HepG2 (cell line): ENCODE results near the gene ALB. TPM values are rescaled to one million over a fixed set of nuclear protein-coding genes. Genes with fewer than 3 reads are reported as not detected.

Source experiments
- HMG20A ChIP-seq: IDR thresholded peaks from 2 replicates; pipeline ENCODE4 v1.6.1; 2016; ENCODE audit warnings: borderline replicate concordance
- JUND ChIP-seq: sonication (generic); formaldehyde crosslinking; IDR thresholded peaks from 2 replicates; pipeline ENCODE4 v1.8.0; 2022; ENCODE audit warnings: mild to moderate bottlenecking, missing genetic modification reagents
- KLF9 ChIP-seq: IDR thresholded peaks from 2 replicates; pipeline ENCODE4 v1.6.1; 2016; ENCODE audit warnings: low read depth
- MEIS1 ChIP-seq: sonication (generic); formaldehyde crosslinking; IDR thresholded peaks from 2 replicates; pipeline ENCODE4 v1.9.0; 2021; ENCODE audit warnings: mild to moderate bottlenecking, missing genetic modification reagents, moderate library complexity, borderline replicate concordance
- NFIC ChIP-seq: IDR thresholded peaks from 2 replicates; pipeline ENCODE4 v1.6.1; 2012; ENCODE audit warnings: mild to moderate bottlenecking, low read length, inconsistent platforms
- POLR2AphosphoS2 ChIP-seq: IDR thresholded peaks from 2 replicates; pipeline ENCODE4 v1.6.1; 2011; ENCODE audit warnings: low read depth, low read length, improper control_type of control experiment
- RBM39 ChIP-seq: fragments of 200-400 bp; formaldehyde crosslinking; IDR thresholded peaks from one replicate; pipeline ENCODE4 v1.6.1; 2018; ENCODE audit warnings: antibody characterized with exemption, mild to moderate bottlenecking, low read depth, low read length; ENCODE audit not compliant: poor library complexity, severe bottlenecking
- RFX5 ChIP-seq: IDR thresholded peaks from 2 replicates; pipeline ENCODE4 v1.6.1; 2011; ENCODE audit warnings: low read depth, low read length, improper control_type of control experiment
- RXRA ChIP-seq: sonication (generic); formaldehyde crosslinking; IDR thresholded peaks from 2 replicates; pipeline ENCODE4 v1.5.1; 2020; ENCODE audit warnings: missing genetic modification reagents
- SP1 ChIP-seq, 2 experiments: fragments of 450-650 bp in 1 of 2; sonication (generic) in 1 of 2; formaldehyde crosslinking in 1 of 2; IDR thresholded peaks; 2 replicates each; pipeline versions ENCODE4 v1.4.0 to v1.6.1; 2016 to 2020; ENCODE audit warnings: missing genetic modification reagents in 1 of 2
- U2AF2 ChIP-seq: fragments of 200-400 bp; formaldehyde crosslinking; IDR thresholded peaks from 2 replicates; pipeline ENCODE4 v1.6.1; 2017; ENCODE audit warnings: low read depth, mild to moderate bottlenecking, low read length
- ZBTB7A ChIP-seq: sonication (generic); formaldehyde crosslinking; IDR thresholded peaks from 2 replicates; pipeline ENCODE4 v1.8.0; 2022; ENCODE audit warnings: mild to moderate bottlenecking, missing genetic modification reagents
- ZFAT ChIP-seq: sonication (generic); formaldehyde crosslinking; conservative IDR thresholded peaks from 2 replicates; pipeline ENCODE4 v1.8.1; 2023; ENCODE audit warnings: missing genetic modification reagents, inconsistent platforms
- ZNF282 ChIP-seq: fragments of 450-650 bp; IDR thresholded peaks from 2 replicates; pipeline ENCODE4 v1.6.1; 2018; ENCODE audit not compliant: partially characterized antibody
- ZNF652 ChIP-seq: IDR thresholded peaks from 2 replicates; pipeline ENCODE4 v1.6.1; 2016; ENCODE audit warnings: low read depth, borderline replicate concordance
- ZNF772 ChIP-seq: sonication (generic); formaldehyde crosslinking; IDR thresholded peaks from 2 replicates; pipeline ENCODE4 v1.5.0; 2020; ENCODE audit warnings: mild to moderate bottlenecking, missing genetic modification reagents
- ZNF782 ChIP-seq: sonication (generic); formaldehyde crosslinking; IDR thresholded peaks from 2 replicates; pipeline ENCODE4 v1.4.0; 2020; ENCODE audit warnings: missing genetic modification reagents, mild to moderate bottlenecking, borderline replicate concordance
- polyA plus RNA-seq, 8 experiments: library from polyadenylated mRNA; depleted of rRNA in 3 of 8; stranded (reverse) in 7 of 8; unstranded in 1 of 8; fragments of >200 nt; fragmentation: Illumina TruSeq in 4 of 8; extraction: Trizol in 4 of 8; gene quantifications; 2 replicates each; pipeline versions ENCODE4 v1.2.1 to v1.2.3, GENCODE V29; 2011 to 2016; ENCODE audit warnings: low read depth in 4 of 8, missing spikeins in 1 of 8, mixed read lengths in 1 of 8; ENCODE audit not compliant: insufficient read depth in 1 of 8
- total RNA-seq, 5 experiments: library from RNA; depleted of rRNA; stranded (reverse); fragments of >200 nt; fragmentation: Illumina TruSeq; extraction: Trizol; gene quantifications; 2 replicates each; pipeline ENCODE4 v1.2.3, GENCODE V29; 2016; ENCODE audit warnings: low read depth in 1 of 5
- TF ChIP-seq, protein P1 (sequence below): sonication (generic); formaldehyde crosslinking; IDR thresholded peaks from 2 replicates; pipeline ENCODE4 v1.4.0; 2020; ENCODE audit warnings: missing genetic modification reagents, borderline replicate concordance
- TF ChIP-seq, protein P2 (sequence below): sonication (generic); formaldehyde crosslinking; IDR thresholded peaks from 2 replicates; pipeline ENCODE4 v1.4.0; 2020; ENCODE audit warnings: missing genetic modification reagents
- TF ChIP-seq, protein P3 (sequence below): IDR thresholded peaks from 2 replicates; pipeline ENCODE4 v1.6.1; 2016; ENCODE audit warnings: mild to moderate bottlenecking, missing biosample characterization, missing genetic modification reagents
- TF ChIP-seq, protein P4 (sequence below): sonication (generic); formaldehyde crosslinking; IDR thresholded peaks from 2 replicates; pipeline ENCODE4 v1.5.0; 2020; ENCODE audit warnings: mild to moderate bottlenecking, missing genetic modification reagents
- TF ChIP-seq, protein P5 (sequence below): sonication (generic); formaldehyde crosslinking; IDR thresholded peaks from 2 replicates; pipeline ENCODE4 v1.4.0; 2020; ENCODE audit warnings: mild to moderate bottlenecking, missing genetic modification reagents

ALB gene
- total and polyA plus RNA-seq, 2 of the 13 experiments (the other 11 are each of a cell fraction or from before 2014, with no cell fraction given) = 22,259 to 22,625 TPM

DNA sequence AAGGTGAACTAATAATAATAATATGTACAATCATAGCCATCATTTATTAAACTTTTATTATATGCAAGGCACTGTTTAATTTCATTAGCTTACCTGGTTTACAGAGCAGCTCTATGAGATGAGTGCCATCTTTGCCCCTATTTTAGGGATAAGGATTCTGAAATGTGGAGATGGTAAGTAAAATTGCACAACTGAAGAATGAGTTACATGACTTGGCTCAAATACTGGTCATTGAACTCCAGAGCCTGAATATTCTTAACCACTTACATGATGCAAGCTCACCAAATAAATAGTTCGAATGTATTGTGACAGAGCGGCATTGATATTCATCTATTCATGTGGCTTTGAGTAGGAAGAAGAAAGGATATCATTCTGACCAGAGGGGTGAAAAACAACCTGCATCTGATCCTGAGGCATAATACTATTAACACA lies 11.7 kb downstream of the ALB start (continued):
- TF ChIP-seq, protein P1, sequence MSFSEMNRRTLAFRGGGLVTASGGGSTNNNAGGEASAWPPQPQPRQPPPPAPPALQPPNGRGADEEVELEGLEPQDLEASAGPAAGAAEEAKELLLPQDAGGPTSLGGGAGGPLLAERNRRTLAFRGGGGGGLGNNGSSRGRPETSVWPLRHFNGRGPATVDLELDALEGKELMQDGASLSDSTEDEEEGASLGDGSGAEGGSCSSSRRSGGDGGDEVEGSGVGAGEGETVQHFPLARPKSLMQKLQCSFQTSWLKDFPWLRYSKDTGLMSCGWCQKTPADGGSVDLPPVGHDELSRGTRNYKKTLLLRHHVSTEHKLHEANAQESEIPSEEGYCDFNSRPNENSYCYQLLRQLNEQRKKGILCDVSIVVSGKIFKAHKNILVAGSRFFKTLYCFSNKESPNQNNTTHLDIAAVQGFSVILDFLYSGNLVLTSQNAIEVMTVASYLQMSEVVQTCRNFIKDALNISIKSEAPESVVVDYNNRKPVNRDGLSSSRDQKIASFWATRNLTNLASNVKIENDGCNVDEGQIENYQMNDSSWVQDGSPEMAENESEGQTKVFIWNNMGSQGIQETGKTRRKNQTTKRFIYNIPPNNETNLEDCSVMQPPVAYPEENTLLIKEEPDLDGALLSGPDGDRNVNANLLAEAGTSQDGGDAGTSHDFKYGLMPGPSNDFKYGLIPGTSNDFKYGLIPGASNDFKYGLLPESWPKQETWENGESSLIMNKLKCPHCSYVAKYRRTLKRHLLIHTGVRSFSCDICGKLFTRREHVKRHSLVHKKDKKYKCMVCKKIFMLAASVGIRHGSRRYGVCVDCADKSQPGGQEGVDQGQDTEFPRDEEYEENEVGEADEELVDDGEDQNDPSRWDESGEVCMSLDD (CRISPR knock-in tag) = no peak
- TF ChIP-seq, protein P2, sequence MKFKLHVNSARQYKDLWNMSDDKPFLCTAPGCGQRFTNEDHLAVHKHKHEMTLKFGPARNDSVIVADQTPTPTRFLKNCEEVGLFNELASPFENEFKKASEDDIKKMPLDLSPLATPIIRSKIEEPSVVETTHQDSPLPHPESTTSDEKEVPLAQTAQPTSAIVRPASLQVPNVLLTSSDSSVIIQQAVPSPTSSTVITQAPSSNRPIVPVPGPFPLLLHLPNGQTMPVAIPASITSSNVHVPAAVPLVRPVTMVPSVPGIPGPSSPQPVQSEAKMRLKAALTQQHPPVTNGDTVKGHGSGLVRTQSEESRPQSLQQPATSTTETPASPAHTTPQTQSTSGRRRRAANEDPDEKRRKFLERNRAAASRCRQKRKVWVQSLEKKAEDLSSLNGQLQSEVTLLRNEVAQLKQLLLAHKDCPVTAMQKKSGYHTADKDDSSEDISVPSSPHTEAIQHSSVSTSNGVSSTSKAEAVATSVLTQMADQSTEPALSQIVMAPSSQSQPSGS (CRISPR knock-in tag) = no peak
- no peak for TF ChIP-seq RBM39
- TF ChIP-seq ZBTB7A (CRISPR knock-in tag) = no peak
- TF ChIP-seq MEIS1 (CRISPR knock-in tag) = no peak
- TF ChIP-seq ZNF282 = no peak
- peak; percentile 85; the same call in 1 of the 2 replicates for TF ChIP-seq POLR2AphosphoS2
- TF ChIP-seq, protein P3, sequence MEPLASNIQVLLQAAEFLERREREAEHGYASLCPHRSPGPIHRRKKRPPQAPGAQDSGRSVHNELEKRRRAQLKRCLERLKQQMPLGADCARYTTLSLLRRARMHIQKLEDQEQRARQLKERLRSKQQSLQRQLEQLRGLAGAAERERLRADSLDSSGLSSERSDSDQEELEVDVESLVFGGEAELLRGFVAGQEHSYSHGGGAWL (CRISPR knock-in tag) = no peak
- no peak for TF ChIP-seq KLF9 (CRISPR knock-in tag)
- TF ChIP-seq, protein P4, sequence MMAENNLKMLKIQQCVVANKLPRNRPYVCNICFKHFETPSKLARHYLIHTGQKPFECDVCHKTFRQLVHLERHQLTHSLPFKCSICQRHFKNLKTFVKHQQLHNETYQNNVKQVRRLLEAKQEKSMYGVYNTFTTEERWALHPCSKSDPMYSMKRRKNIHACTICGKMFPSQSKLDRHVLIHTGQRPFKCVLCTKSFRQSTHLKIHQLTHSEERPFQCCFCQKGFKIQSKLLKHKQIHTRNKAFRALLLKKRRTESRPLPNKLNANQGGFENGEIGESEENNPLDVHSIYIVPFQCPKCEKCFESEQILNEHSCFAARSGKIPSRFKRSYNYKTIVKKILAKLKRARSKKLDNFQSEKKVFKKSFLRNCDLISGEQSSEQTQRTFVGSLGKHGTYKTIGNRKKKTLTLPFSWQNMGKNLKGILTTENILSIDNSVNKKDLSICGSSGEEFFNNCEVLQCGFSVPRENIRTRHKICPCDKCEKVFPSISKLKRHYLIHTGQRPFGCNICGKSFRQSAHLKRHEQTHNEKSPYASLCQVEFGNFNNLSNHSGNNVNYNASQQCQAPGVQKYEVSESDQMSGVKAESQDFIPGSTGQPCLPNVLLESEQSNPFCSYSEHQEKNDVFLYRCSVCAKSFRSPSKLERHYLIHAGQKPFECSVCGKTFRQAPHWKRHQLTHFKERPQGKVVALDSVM = no peak
- TF ChIP-seq ZNF652 (CRISPR knock-in tag) = no peak
- TF ChIP-seq SP1 (IDR thresholded peaks at IDR 0.05) = no peak
- TF ChIP-seq SP1 (CRISPR knock-in tag; IDR thresholded peaks at IDR 0.05) = no peak
- no peak for TF ChIP-seq RXRA (CRISPR knock-in tag)
- TF ChIP-seq HMG20A (CRISPR knock-in tag) = peak; percentile 57; the same call in 1 of the 2 replicates
- no peak for TF ChIP-seq JUND (CRISPR knock-in tag)
- no peak for TF ChIP-seq ZFAT
- no peak for TF ChIP-seq U2AF2
- TF ChIP-seq ZNF772 = no peak
- no peak for TF ChIP-seq ZNF782
- TF ChIP-seq, protein P5, sequence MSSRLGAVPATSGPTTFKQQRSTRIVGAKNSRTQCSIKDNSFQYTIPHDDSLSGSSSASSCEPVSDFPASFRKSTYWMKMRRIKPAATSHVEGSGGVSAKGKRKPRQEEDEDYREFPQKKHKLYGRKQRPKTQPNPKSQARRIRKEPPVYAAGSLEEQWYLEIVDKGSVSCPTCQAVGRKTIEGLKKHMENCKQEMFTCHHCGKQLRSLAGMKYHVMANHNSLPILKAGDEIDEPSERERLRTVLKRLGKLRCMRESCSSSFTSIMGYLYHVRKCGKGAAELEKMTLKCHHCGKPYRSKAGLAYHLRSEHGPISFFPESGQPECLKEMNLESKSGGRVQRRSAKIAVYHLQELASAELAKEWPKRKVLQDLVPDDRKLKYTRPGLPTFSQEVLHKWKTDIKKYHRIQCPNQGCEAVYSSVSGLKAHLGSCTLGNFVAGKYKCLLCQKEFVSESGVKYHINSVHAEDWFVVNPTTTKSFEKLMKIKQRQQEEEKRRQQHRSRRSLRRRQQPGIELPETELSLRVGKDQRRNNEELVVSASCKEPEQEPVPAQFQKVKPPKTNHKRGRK (CRISPR knock-in tag) = no peak
- no peak for TF ChIP-seq NFIC
- no peak for TF ChIP-seq RFX5
